H7 (cell line): ENCODE results near the gene C4orf50. TPM values are rescaled to one million over a fixed set of nuclear protein-coding genes. Genes with fewer than 3 reads are reported as not detected.

ENCODE experiments used
- DNase-seq: peaks from one replicate; pipeline ENCODE4 v3.0.0; 2012
- H3K27me3 ChIP-seq: 2 replicates; pipeline ENCODE4 v1.6.0; 2011; ENCODE audit warnings: mild to moderate bottlenecking, low read length; ENCODE audit not compliant: control insufficient read depth, insufficient read depth
- H3K36me3 ChIP-seq: replicated peaks from 2 replicates; pipeline ENCODE4 v1.5.1; 2011; ENCODE audit warnings: low read length; ENCODE audit not compliant: control insufficient read depth, insufficient read depth
- H3K4me3 ChIP-seq: 2 replicates; pipeline ENCODE4 v1.5.1; 2011; ENCODE audit warnings: low read depth, mild to moderate bottlenecking, control low read depth, low read length, moderate library complexity; ENCODE audit not compliant: insufficient read depth
- total RNA-seq: library from RNA; depleted of rRNA; stranded (reverse); fragments of >200 nt; shearing (Covaris generic); gene quantifications from 2 replicates; pipeline ENCODE4 v1.2.3, GENCODE V29; 2014

The C4orf50 gene
- total RNA-seq, 1 experiment from 2014 or later: 0.10 TPM

DNA sequence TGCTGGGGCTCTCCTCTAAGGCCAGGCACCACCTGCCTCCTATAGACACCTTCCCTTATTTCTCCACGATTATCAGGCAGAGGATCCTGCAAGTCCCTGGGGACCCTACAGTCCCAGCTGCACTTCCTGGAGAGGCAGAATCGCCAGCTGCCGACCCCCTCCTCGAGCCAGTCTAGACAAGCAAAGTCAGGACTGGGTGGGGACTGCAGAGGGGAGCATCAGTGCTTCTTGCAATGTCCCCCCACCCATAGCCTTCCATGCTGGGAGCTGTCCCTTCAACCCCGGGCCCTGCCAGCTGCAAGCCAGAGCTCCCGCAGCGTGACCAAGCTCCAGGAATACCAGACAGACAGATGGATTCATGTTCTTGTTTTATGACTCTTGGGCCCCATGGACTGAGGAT lies 124.0 kb downstream of the C4orf50 start:
- no peaks in the 10 kb centered on the region for H3K36me3 ChIP-seq

GRCh38 chr4:5893591-5893990 lies 124.6 kb downstream of the C4orf50 start:
- Histone ChIP-seq H3K36me3 (no peaks in the 10 kb centered on the region), H3K4me3 (peak overlapping the region; percentile 31; the same call in 1 of the 2 replicates), H3K27me3 (peaks cover 57% of the 10 kb centered on the region)
- DNase-seq: peak; percentile 39

More for the DNA sequence above, 124.0 kb downstream of the C4orf50 start:
- DNase-seq: no peak
- H3K4me3 ChIP-seq: no peak overlapping the region
- H3K27me3 ChIP-seq: peaks cover 54% of the 10 kb centered on the region

DNA sequence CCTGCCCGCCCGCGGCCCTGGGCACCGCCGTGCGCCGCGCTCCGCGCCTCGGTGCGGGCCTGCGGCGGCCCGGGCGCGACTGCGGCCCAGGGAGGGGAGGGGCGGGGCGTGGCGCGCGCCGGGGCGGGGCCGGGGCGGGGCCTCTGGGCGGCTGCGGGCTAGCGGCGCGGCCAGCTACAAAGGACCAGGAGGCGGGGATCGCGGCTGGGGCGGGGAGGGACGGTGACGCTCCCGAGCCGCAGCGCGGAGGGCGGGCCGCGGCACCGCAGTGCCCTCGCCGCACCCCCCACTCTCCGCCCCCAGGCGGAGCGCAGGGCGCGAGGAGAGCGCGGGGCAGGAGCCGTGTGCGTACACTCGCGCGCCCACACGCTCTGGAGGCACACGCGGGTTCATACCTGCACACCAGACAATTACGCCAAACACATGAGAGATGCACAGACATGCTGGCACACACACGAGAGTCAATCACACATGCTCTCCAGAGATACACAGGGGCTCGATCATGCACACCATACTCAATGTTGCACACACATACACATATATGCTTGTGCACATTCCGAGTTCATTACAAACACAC lies 125.1 kb downstream of the C4orf50 start, which contains the start of gene CRMP1:
Gene CRMP1 (minus strand): TSS at position 83 of the 577 bp plus-strand sequence. CDS start 117 bp downstream, outside the sequence.
- DNase-seq: peak; percentile 99
- Histone ChIP-seq H3K36me3 (no peaks in the 10 kb centered on the region), H3K27me3 (peaks cover 55% of the 10 kb centered on the region), H3K4me3 (peak within 1 kb of the TSS; percentile 31)

- Histone ChIP-seq H3K36me3 (no peaks in the 10 kb centered on the region), H3K27me3 (peaks cover 54% of the 10 kb centered on the region), H3K4me3 (peak overlapping the region; percentile 30)
- peak; percentile 78 for DNase-seq
These were observed 125.8 kb downstream of the C4orf50 start for GRCh38 chr4:5892323-5893003.

GRCh38 chr4:5891563-5892322 lies 126.5 kb downstream of the C4orf50 start:
- DNase-seq: peak; percentile 64

GRCh38 chr4:5890063-5890727 lies 128.0 kb downstream of the C4orf50 start:
- H3K4me3 ChIP-seq: peak overlapping the region; percentile 58
- H3K27me3 ChIP-seq: peaks cover 46% of the 10 kb centered on the region
- DNase-seq: peak; percentile 96
- no peaks in the 10 kb centered on the region for H3K36me3 ChIP-seq

More at GRCh38 chr4:5891563-5892322, 126.5 kb downstream of the C4orf50 start:
- Histone ChIP-seq H3K4me3 (peak overlapping the region; percentile 30), H3K36me3 (no peaks in the 10 kb centered on the region), H3K27me3 (peaks cover 54% of the 10 kb centered on the region)

- DNase-seq: peak; percentile 49
- Histone ChIP-seq H3K27me3 (peaks cover 41% of the 10 kb centered on the region), H3K4me3 (peak overlapping the region; percentile 81), H3K36me3 (no peaks in the 10 kb centered on the region)
These were observed 129.1 kb downstream of the C4orf50 start for GRCh38 chr4:5889002-5889696.

- Histone ChIP-seq H3K27me3 (peaks cover 34% of the 10 kb centered on the region), H3K36me3 (no peaks in the 10 kb centered on the region), H3K4me3 (peak overlapping the region; percentile 81)
- peak; percentile 96 for DNase-seq
These were observed 129.8 kb downstream of the C4orf50 start for GRCh38 chr4:5888222-5889001.

- DNase-seq: peak; percentile 81
- Histone ChIP-seq H3K4me3 (peak overlapping the region; percentile 81), H3K27me3 (peaks cover 30% of the 10 kb centered on the region), H3K36me3 (no peaks in the 10 kb centered on the region)
These were observed 130.6 kb downstream of the C4orf50 start for GRCh38 chr4:5887361-5888221.

DNA sequence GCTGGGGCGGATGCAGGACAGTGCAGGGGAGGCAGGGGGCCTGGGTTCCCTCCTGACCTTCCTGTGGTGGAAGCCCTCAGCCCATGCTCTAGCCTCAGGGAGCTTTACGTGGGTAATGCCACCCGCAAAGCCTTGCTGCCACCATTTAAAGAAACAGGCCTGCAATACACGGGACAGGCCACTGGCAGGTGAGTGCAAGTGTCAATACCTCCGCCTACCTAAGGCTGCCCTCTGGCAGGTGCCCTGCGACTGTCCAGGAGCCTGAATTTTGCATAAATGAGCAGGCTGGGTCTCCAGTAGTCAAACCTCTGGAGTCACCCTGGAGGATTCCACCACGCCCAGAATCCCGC lies 131.2 kb downstream of the C4orf50 start:
- no peak for DNase-seq
- peaks cover 24% of the 10 kb centered on the region for H3K27me3 ChIP-seq
- no peaks in the 10 kb centered on the region for H3K36me3 ChIP-seq
- peak overlapping the region; percentile 81 for H3K4me3 ChIP-seq

GRCh38 chr4:5885733-5886132 lies 132.5 kb downstream of the C4orf50 start:
- no peak for DNase-seq
- Histone ChIP-seq H3K27me3 (peaks cover 12% of the 10 kb centered on the region), H3K36me3 (no peaks in the 10 kb centered on the region), H3K4me3 (no peak overlapping the region)

DNA sequence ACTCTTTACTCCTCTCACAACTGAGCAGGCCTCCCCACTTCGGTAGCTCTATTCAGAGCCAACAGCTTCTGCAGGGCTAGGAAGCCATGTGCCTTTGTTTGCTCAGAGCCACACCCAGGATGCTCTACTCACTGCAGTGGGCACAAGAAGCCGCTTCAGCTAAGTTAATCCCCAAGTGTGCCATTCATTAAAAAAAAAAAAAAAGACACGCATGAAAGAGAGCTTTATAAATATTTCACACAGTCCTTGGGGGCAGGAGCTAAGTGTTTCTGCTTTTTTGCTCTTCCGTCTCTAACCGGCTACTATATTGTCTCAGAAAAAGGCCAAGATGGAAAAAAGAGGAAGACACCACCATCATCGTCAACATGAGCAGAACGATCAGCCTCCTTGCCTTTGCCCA lies 133.4 kb downstream of the C4orf50 start:
- Histone ChIP-seq H3K36me3 (no peaks in the 10 kb centered on the region), H3K4me3 (no peak overlapping the region), H3K27me3 (peaks cover 7% of the 10 kb centered on the region; the same call in 1 of the 2 replicates)
- no peak for DNase-seq

GRCh38 chr4:5883916-5884315 lies 134.3 kb downstream of the C4orf50 start:
- Histone ChIP-seq H3K36me3 (no peaks in the 10 kb centered on the region), H3K4me3 (no peak overlapping the region), H3K27me3 (no peaks in the 10 kb centered on the region; the same call in 1 of the 2 replicates)
- DNase-seq: no peak
